GM12878 (cell line): ENCODE results near the gene PLOD3. TPM values are rescaled to one million over a fixed set of nuclear protein-coding genes. Genes with fewer than 3 reads are reported as not detected.

Source experiments
- ATAC-seq: fragments of 200-7000 bp; cut with Tn5 transposase; 3 replicates; pipeline ENCODE4 v1.9.1; 2020; ENCODE audit warnings: mild to moderate bottlenecking, moderate library complexity
- BruUV-seq: library from RNA; stranded (reverse); fragments of 400-500 nt; replicated peaks from 2 replicates; lab custom pipeline; 2021; lab: Mats Ljungman, UMichigan
- CTCF ChIA-PET: fragments of 300-600 bp; sonication (Branson Sonifier 250); formaldehyde crosslinking; extraction: SDS; loops from one replicate; lab custom pipeline; 2021; ENCODE audit warnings: inconsistent platforms; lab: Yijun Ruan, JAX
- POLR2A ChIA-PET: fragments of 350-600 bp; formaldehyde crosslinking; extraction: SDS; loops from one replicate; lab custom pipeline; 2021; ENCODE audit warnings: inconsistent platforms; lab: Charles Lee
- RAD21 ChIA-PET: fragments of 300-600 bp; sonication (Branson Sonifier 250); formaldehyde crosslinking; loops from one replicate; lab custom pipeline; 2023; ENCODE audit warnings: antibody characterized with exemption; ENCODE audit not compliant: unreplicated experiment; lab: Charles Lee
- SMC1A ChIA-PET: fragments of 300-600 bp; sonication (Branson Sonifier 250); formaldehyde crosslinking; loops from one replicate; lab custom pipeline; 2023; ENCODE audit not compliant: unreplicated experiment, uncharacterized antibody; lab: Charles Lee
- DNase-seq: peaks from one replicate; pipeline ENCODE4 v3.0.0-alpha.2; 2011; ENCODE audit warnings: low read depth, low spot score
- FAIRE-seq: peaks from 3 replicates; lab custom pipeline; 2011; peaks lifted over from hg19 to GRCh38; lab: Jason Lieb, UNC
- H2AFZ ChIP-seq: 2 replicates; pipeline ENCODE4 v1.6.0; 2011; ENCODE audit warnings: low read depth, low read length, control low read depth; ENCODE audit not compliant: control insufficient read depth
- H3K27ac ChIP-seq: 2 replicates; pipeline ENCODE4 v1.5.1; 2011; ENCODE audit warnings: control low read depth; ENCODE audit not compliant: control insufficient read depth, insufficient read depth
- H3K27me3 ChIP-seq, 2 experiments: replicated peaks in 1 of 2; 2 replicates each; pipeline versions ENCODE4 v1.6.0 to v1.6.1; 2011; ENCODE audit warnings: low read length in 1 of 2; ENCODE audit not compliant: control insufficient read depth in 2 of 2, insufficient read depth in 2 of 2
- H3K36me3 ChIP-seq, 2 experiments: 2 replicates each; pipeline ENCODE4 v1.5.1; 2011; ENCODE audit warnings: low read length in 1 of 2; ENCODE audit not compliant: control insufficient read depth in 2 of 2, insufficient read depth in 2 of 2
- H3K4me1 ChIP-seq: 2 replicates; pipeline ENCODE4 v1.6.1; 2011; ENCODE audit warnings: mild to moderate bottlenecking, low read length, moderate library complexity, mixed read lengths; ENCODE audit not compliant: control insufficient read depth, insufficient read depth
- H3K4me2 ChIP-seq: 2 replicates; pipeline ENCODE4 v1.6.0; 2011; ENCODE audit warnings: control low read depth; ENCODE audit not compliant: control insufficient read depth, insufficient read depth
- H3K4me3 ChIP-seq: fragments of 200-600 bp; sonication (generic); 2 replicates; pipeline ENCODE4 v1.5.1; 2016
- H3K79me2 ChIP-seq: 2 replicates; pipeline ENCODE4 v1.6.0; 2011; ENCODE audit warnings: low read length; ENCODE audit not compliant: control insufficient read depth, insufficient read depth
- H3K9ac ChIP-seq: 2 replicates; pipeline ENCODE4 v1.8.0; 2011; ENCODE audit warnings: low read length, control low read depth, mixed read lengths; ENCODE audit not compliant: control insufficient read depth, insufficient read depth
- H3K9me3 ChIP-seq: replicated peaks from 3 replicates; pipeline ENCODE4 v1.5.1; 2011; ENCODE audit warnings: mild to moderate bottlenecking, low read length; ENCODE audit not compliant: control insufficient read depth, insufficient read depth
- H4K20me1 ChIP-seq: 2 replicates; pipeline ENCODE4 v1.6.0; 2011; ENCODE audit not compliant: control insufficient read depth, insufficient read depth
- JUND ChIP-seq: IDR thresholded peaks from 2 replicates; pipeline ENCODE4 v1.6.1; 2012; ENCODE audit warnings: low read depth, mild to moderate bottlenecking, low read length, improper control_type of control experiment, moderate library complexity
- NR2F1 ChIP-seq: fragments of 450-650 bp; conservative IDR thresholded peaks from 2 replicates; pipeline ENCODE4 v1.6.1; 2017; ENCODE audit warnings: mild to moderate bottlenecking
- PAX5 ChIP-seq: IDR thresholded peaks from 2 replicates; pipeline ENCODE4 v1.6.1; 2011; ENCODE audit warnings: low read depth, low read length, borderline replicate concordance
- RAD21 ChIP-seq: IDR thresholded peaks from 2 replicates; pipeline ENCODE4 v1.6.1; 2011; ENCODE audit warnings: mild to moderate bottlenecking, low read depth, low read length, moderate library complexity; ENCODE audit not compliant: insufficient read depth
- SMAD1 ChIP-seq: fragments of 450-650 bp; IDR thresholded peaks from 2 replicates; pipeline ENCODE4 v1.6.1; 2018; ENCODE audit warnings: mild to moderate bottlenecking, low read depth; ENCODE audit not compliant: partially characterized antibody
- STAT1 ChIP-seq: fragments of 450-650 bp; conservative IDR thresholded peaks from 2 replicates; pipeline ENCODE4 v1.6.1; 2014; ENCODE audit warnings: antibody characterized with exemption, mild to moderate bottlenecking
- YY1 ChIP-seq: IDR thresholded peaks from 2 replicates; pipeline ENCODE4 v1.6.1; 2011; ENCODE audit warnings: low read depth, mild to moderate bottlenecking, low read length
- ZBTB11 ChIP-seq: fragments of 450-650 bp; formaldehyde crosslinking; IDR thresholded peaks from 2 replicates; pipeline ENCODE4 v1.5.0; 2022; ENCODE audit warnings: mild to moderate bottlenecking, missing genetic modification characterization
- ZNF274 ChIP-seq: IDR thresholded peaks from one replicate; pipeline ENCODE4 v1.8.0; 2011; ENCODE audit not compliant: insufficient read length, insufficient read depth
- WGBS: methylation state at CpG from one replicate; pipeline ENCODE4 v1.1.6; 2016; ENCODE audit warnings: low lambda C conversion rate; ENCODE audit not compliant: insufficient replicate concordance, insufficient coverage; ENCODE audit errors: missing lambda C conversion rate; 5-methylcytosine and 5-hydroxymethylcytosine counted together
- in situ Hi-C: fragments of 300-500 bp; cut with MboI; formaldehyde crosslinking; loops from 9 replicates; pipeline ENCODE4 v1.14.3; 2018; ENCODE audit warnings: mixed read lengths
- intact Hi-C: fragments of 100-400 bp; cut with micrococcal nuclease; formaldehyde crosslinking; loops from one replicate; pipeline ENCODE4 v1.14.2; 2022; ENCODE audit not compliant: unreplicated experiment
- polyA plus RNA-seq, 11 experiments: library from polyadenylated mRNA; depleted of rRNA in 4 of 11; unstranded in 6 of 11; stranded (reverse) in 5 of 11; fragments of >200 nt; fragmentation: Nextera tagmentation in 4 of 11; fragmentation: Illumina TruSeq in 1 of 11; extraction: Ambion mirVana in 4 of 11; extraction: Trizol in 1 of 11; gene quantifications; 1 replicate in 1 of 11; 2 replicates in 10 of 11; pipeline versions ENCODE4 v1.2.1 to v1.2.3, GENCODE V29; 2011 to 2016; ENCODE audit warnings: inconsistent platforms in 2 of 11, missing spikeins in 2 of 11, low read depth in 1 of 11
- total RNA-seq, 4 experiments: library from RNA; depleted of rRNA in 3 of 4; stranded (reverse); fragments of >200 nt in 3 of 4; fragmentation: Illumina TruSeq in 1 of 4; extraction: Trizol in 1 of 4; gene quantifications; 2 replicates each; pipeline versions ENCODE4 v1.2.1 to v1.2.3, GENCODE V29; 2013 to 2021
- TF ChIP-seq, protein P1 (sequence below): fragments of 150-350 bp; IDR thresholded peaks from 2 replicates; pipeline ENCODE4 v1.6.1; 2014; ENCODE audit warnings: mild to moderate bottlenecking, low read depth, low read length

PLOD3 gene
- total and polyA plus RNA-seq, 10 of the 15 experiments (the other 5 are each of a cell fraction or from before 2014, with no cell fraction given): 0.53 to 27.8 (median 15.1) TPM

- Histone ChIP-seq H3K9me3 (no peaks in the 10 kb centered on the region), H3K27ac (no peak overlapping the region)
- in situ Hi-C loops (no loop called here), intact Hi-C loops (no loop called here)
- no peak for TF ChIP-seq JUND
- TF ChIP-seq, protein P1, sequence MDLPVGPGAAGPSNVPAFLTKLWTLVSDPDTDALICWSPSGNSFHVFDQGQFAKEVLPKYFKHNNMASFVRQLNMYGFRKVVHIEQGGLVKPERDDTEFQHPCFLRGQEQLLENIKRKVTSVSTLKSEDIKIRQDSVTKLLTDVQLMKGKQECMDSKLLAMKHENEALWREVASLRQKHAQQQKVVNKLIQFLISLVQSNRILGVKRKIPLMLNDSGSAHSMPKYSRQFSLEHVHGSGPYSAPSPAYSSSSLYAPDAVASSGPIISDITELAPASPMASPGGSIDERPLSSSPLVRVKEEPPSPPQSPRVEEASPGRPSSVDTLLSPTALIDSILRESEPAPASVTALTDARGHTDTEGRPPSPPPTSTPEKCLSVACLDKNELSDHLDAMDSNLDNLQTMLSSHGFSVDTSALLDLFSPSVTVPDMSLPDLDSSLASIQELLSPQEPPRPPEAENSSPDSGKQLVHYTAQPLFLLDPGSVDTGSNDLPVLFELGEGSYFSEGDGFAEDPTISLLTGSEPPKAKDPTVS: no peak
- TF ChIP-seq PAX5: no peak
- no peak for TF ChIP-seq SMAD1
- no peak for TF ChIP-seq ZBTB11 (CRISPR knock-in tag)
- no peak for TF ChIP-seq STAT1
- TF ChIP-seq ZNF274: no peak
- TF ChIP-seq NR2F1: no peak
- TF ChIP-seq YY1: no peak
- TF ChIP-seq RAD21: no peak
- TF ChIP-seq, all 136 proteins: peak for 0
- 58% methylated on average over 12 of the region's 17 CpGs for WGBS
- DNase-seq (no peak), FAIRE-seq (no peak), ATAC-seq (no peak)
- Histone ChIP-seq H3K79me2 (no peaks in the 10 kb centered on the region), H3K4me3 (no peak overlapping the region), H3K4me1 (no peaks in the 10 kb centered on the region), H3K9ac (no peak overlapping the region), H3K4me2 (no peak overlapping the region), H3K36me3 (no peaks in the 10 kb centered on the region), H3K27me3 (peaks cover 0 to 5% of the 10 kb centered on the region in 2 experiments; a peak in 2 of 4 replicates), H2AFZ (no peak overlapping the region), H4K20me1 (no peaks in the 10 kb centered on the region)
- POLR2A ChIA-PET: no interaction called here
- CTCF ChIA-PET: interaction anchor here (1.4 to 8.3 kb wide), 3 partner anchors 25 to 86 kb away, joined by 3 to 248 read pairs (median 65); no protein-coding TSS in a partner anchor
- BruUV-seq: no TSS peak
- RAD21 ChIA-PET: interaction anchor here (6.0 kb wide), 1 partner anchor 53 kb away, joined by 134 read pairs; no protein-coding TSS in a partner anchor
- SMC1A ChIA-PET: interaction anchor here (0.6 kb wide), 1 partner anchor 58 kb away, joined by 3 read pairs; no protein-coding TSS in a partner anchor
Observed at GRCh38 chr7:101195884-101196283, 21.5 kb downstream of the PLOD3 start.
